Measurements from ENCODE around the gene VTCN1.

VTCN1 gene

DNA sequence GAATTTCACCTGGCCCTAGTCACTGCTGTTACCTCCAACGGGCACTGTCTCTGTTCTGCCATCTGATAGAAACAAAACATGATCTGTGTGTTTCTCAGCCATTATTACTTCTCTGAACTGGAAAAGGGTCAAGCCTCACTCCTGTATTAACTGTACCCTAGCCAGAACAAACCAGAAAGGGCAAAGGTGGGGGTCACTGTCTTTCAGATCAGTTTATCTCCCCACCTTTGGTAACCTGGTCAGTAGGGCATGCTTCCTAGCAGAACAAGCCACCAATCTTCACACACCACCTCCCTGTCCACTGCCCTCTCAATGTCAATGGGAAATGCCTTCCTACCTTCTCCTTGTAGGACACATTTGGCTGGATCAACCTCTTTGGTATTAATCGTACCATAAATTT, 93.0 kb downstream of the VTCN1 start:
- no peak overlapping the region for H3K27ac ChIP-seq
- H3K4me3 ChIP-seq (ENCODE audit: low read depth, low read length) = no peak overlapping the region
- no peaks in the 10 kb centered on the region for H3K9me3 ChIP-seq (ENCODE audit: severe bottlenecking)
- TF ChIP-seq, protein P1, sequence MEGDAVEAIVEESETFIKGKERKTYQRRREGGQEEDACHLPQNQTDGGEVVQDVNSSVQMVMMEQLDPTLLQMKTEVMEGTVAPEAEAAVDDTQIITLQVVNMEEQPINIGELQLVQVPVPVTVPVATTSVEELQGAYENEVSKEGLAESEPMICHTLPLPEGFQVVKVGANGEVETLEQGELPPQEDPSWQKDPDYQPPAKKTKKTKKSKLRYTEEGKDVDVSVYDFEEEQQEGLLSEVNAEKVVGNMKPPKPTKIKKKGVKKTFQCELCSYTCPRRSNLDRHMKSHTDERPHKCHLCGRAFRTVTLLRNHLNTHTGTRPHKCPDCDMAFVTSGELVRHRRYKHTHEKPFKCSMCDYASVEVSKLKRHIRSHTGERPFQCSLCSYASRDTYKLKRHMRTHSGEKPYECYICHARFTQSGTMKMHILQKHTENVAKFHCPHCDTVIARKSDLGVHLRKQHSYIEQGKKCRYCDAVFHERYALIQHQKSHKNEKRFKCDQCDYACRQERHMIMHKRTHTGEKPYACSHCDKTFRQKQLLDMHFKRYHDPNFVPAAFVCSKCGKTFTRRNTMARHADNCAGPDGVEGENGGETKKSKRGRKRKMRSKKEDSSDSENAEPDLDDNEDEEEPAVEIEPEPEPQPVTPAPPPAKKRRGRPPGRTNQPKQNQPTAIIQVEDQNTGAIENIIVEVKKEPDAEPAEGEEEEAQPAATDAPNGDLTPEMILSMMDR (IDR thresholded peaks at IDR 0.05; ENCODE audit: low read depth, low read length) = no peak
- no peaks in the 10 kb centered on the region for H3K27me3 ChIP-seq (ENCODE audit: insufficient read depth, low read depth, severe bottlenecking)
- peaks cover 10% of the 10 kb centered on the region for H3K36me3 ChIP-seq
- DNase-seq = no peak

DNA sequence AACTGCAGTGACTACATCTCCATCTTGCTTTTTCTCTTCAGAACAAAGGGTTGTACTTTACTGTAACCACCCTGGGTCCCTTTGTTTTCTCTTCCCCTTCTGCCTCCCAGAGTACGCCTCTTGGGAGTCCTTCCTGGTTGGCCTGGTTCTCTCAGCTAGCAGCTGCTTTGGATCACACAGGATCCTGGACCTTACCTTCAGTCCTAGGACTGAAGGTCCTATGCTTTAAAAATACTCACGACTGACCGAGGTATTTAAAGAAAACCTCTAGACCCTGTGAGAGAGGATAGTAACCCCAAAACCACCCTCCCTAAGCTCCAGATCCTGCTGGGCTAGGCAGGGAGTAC, 94.0 kb downstream of the VTCN1 start:
- Histone ChIP-seq H3K27me3 (ENCODE audit: insufficient read depth, low read depth, severe bottlenecking) (no peaks in the 10 kb centered on the region), H3K36me3 (peaks cover 13% of the 10 kb centered on the region), H3K9me3 (ENCODE audit: severe bottlenecking) (no peaks in the 10 kb centered on the region), H3K27ac (no peak overlapping the region), H3K4me3 (ENCODE audit: low read depth, low read length) (no peak overlapping the region)
- no peak for DNase-seq
- TF ChIP-seq, protein P1 (IDR thresholded peaks at IDR 0.05; ENCODE audit: low read depth, low read length) = no peak

DNA sequence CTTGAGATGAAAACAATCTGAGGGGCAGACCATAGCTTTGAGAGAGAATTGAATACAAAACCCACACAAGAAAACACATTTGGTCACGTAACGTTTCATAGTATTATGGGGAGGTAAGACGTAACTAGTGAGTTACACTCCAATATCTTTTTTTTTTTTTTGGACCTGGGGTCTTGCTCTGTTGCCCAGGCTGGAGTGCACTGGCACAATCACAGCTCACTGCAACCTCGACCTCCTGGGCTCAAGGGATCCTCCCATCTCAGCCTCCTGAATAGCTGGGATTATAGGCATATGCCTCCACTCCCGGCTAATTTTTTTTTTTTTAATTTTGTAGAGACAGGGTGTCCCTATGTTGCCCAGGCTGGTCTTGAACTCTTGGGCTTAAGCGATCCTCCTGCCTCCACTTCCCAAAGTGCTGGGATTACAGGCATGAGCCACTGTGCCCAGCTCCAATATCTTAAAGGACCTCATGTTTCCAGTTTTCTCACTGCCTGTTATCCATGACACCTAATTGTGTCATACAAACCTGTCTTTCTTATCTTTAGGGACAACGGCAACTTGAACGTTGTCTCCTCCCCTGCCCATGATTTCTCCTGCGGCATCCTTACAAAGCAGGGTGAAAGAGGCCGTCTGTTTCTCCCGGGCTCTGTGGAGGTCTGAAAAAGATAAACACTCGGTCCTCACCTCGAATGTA, 94.5 kb downstream of the VTCN1 start:
- TF ChIP-seq, protein P1 (IDR thresholded peaks at IDR 0.05; ENCODE audit: low read depth, low read length) = no peak
- Histone ChIP-seq H3K27me3 (ENCODE audit: insufficient read depth, low read depth, severe bottlenecking) (no peaks in the 10 kb centered on the region), H3K36me3 (peaks cover 15% of the 10 kb centered on the region), H3K9me3 (ENCODE audit: severe bottlenecking) (no peaks in the 10 kb centered on the region), H3K27ac (no peak overlapping the region), H3K4me3 (ENCODE audit: low read depth, low read length) (no peak overlapping the region)
- DNase-seq = no peak

DNA sequence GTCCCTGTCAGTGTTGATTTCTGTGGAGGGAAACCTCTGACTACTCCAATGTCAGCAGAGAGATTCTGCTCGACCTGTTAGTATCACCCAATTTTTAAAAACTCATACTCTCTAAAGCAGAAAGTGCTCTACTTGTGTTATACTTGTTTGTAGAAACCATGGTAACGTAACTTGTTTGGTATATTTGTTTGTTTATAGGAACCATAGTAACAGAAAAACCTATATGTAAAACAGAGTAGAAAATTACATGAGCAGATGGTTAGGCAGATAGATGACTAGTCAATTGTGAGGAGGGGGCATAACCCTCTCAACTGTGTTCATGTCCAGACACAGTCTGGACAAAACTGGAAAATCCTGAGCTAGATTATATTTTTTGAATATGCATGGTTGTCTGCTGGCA, 95.8 kb downstream of the VTCN1 start:
- DNase-seq = no peak
- Histone ChIP-seq H3K27me3 (ENCODE audit: insufficient read depth, low read depth, severe bottlenecking) (no peaks in the 10 kb centered on the region), H3K4me3 (ENCODE audit: low read depth, low read length) (no peak overlapping the region), H3K36me3 (peaks cover 19% of the 10 kb centered on the region), H3K9me3 (ENCODE audit: severe bottlenecking) (no peaks in the 10 kb centered on the region), H3K27ac (no peak overlapping the region)
- TF ChIP-seq, protein P1 (IDR thresholded peaks at IDR 0.05; ENCODE audit: low read depth, low read length) = no peak

DNA sequence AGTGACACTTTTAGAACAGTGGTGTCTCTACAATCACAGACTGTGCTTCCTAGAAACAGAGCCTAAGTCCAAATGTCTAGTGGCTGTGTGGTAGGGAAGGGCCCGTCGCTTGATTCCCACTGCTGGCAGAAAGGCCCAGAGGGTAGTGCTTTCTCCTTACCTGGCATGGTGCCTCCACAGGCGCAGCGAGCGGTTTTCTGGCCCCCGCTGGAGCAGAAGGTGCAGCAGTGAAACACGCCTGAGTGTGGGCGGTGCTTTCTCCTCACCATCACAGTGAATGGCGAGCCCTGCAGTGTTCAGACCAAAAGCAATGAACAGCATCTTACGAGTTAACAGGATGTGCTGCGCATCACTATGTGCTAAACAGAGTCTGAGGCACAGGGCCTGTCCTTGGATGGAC, 97.5 kb downstream of the VTCN1 start:
- H3K27ac ChIP-seq = no peak overlapping the region
- H3K4me3 ChIP-seq (ENCODE audit: low read depth, low read length) = no peak overlapping the region
- DNase-seq = no peak
- H3K9me3 ChIP-seq (ENCODE audit: severe bottlenecking) = no peaks in the 10 kb centered on the region
- peaks cover 19% of the 10 kb centered on the region for H3K36me3 ChIP-seq
- TF ChIP-seq, protein P1 (IDR thresholded peaks at IDR 0.05; ENCODE audit: low read depth, low read length) = no peak
- H3K27me3 ChIP-seq (ENCODE audit: insufficient read depth, low read depth, severe bottlenecking) = no peaks in the 10 kb centered on the region

Data from WERI-Rb-1 (cell line).